NCI-H1417 treated with DMSO at 0.1 percent for 48 hours (cell line): Measurements from ENCODE around the gene SLC37A1.
"Not testable (repeated sequence)": the region's sequence is repeated elsewhere in the genome, so short reads cannot be mapped to it uniquely, and the experiment has no call there.

Source experiments
- DNase-seq: peaks from one replicate; lab custom pipeline; 2025; lab: John Stamatoyannopoulos, UW

The SLC37A1 gene

GRCh38 chr21:42619166-42619565 lies 105.5 kb downstream of the SLC37A1 start:
- no peak for DNase-seq

- no peak for DNase-seq
These were observed 106.2 kb downstream of the SLC37A1 start for GRCh38 chr21:42619841-42620240.

GRCh38 chr21:42621166-42621818 lies 107.6 kb downstream of the SLC37A1 start:
- no peak for DNase-seq

GRCh38 chr21:42621819-42622177 lies 108.1 kb downstream of the SLC37A1 start:
- no peak for DNase-seq

GRCh38 chr21:42622284-42622683 lies 108.6 kb downstream of the SLC37A1 start:
- DNase-seq: no peak

GRCh38 chr21:42623694-42624093 lies 110.0 kb downstream of the SLC37A1 start:
- DNase-seq: no peak

GRCh38 chr21:42624095-42624790 lies 110.6 kb downstream of the SLC37A1 start:
- no peak for DNase-seq

- DNase-seq: no peak
These were observed 111.3 kb downstream of the SLC37A1 start for GRCh38 chr21:42624936-42625335.

- DNase-seq: no peak
These were observed 112.5 kb downstream of the SLC37A1 start for GRCh38 chr21:42626171-42626570.

- DNase-seq: no peak
These were observed 114.1 kb downstream of the SLC37A1 start for GRCh38 chr21:42627527-42628289.

GRCh38 chr21:42628466-42629061 lies 114.9 kb downstream of the SLC37A1 start:
- not testable (repeated sequence) for DNase-seq

- DNase-seq: no peak
These were observed 116.4 kb downstream of the SLC37A1 start for GRCh38 chr21:42629933-42630589.

- no peak for DNase-seq
These were observed 117.0 kb downstream of the SLC37A1 start for GRCh38 chr21:42630626-42631025.
